GM21619 (cell line): ENCODE measurements around the gene TPST1.
A peak's percentile ranks its signal among the peaks of the same experiment; 100 is the strongest.
"Not testable (repeated sequence)": the region's sequence is repeated elsewhere in the genome, so short reads cannot be mapped to it uniquely, and the experiment has no call there.

Experiments
- ATAC-seq: cut with Tn5 transposase; IDR thresholded peaks from one replicate; pipeline ENCODE4 v1.9.1; 2021; ENCODE audit not compliant: unreplicated experiment

Gene TPST1

DNA sequence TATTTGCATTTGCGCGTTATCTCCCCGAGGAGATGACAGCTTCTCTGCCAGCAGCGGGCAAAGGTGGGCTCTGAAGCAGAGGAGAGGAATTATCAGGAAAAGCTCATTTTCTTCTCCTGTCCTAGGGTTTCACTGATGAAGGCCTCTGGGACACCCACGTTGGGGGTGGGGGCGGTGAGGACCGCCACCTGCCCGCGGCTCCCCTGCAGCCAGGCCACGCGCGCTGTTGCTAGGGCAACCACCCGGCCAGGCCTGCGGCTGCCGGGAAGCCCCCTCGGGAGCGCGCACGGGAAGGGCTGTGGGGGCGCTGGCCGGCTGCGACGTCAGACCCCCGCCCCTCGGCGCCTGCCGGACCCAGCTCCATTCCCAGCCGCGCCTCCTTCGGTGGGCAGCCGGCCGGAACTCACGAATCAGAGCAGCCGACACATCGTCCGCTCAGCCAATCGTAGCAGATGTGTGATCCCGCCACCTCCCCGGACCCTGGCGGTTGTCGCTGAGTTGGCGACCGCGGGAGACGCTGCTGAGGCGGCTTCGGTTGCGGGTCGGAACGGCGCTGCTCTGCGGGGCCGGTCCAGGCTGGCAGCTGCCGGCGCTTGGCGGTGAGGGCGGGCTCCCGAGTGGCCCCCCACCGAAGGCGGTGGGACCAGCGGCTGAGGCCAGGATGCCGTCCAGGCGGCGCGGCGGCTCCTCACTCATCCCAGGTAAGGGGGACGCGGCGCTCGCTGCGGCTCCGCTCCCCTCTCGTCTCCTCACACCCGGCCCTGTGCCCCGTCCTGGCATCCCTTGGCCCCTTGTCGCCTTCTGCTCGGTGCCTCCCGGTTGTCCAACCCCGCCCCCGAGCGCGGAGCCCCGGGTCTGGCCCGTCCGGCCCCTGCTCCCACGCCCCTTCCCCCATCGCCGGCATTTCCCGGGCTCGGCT, at the start of gene TPST1:
TSS of gene TPST1 (plus strand) at position 513 of the 919 bp plus-strand sequence. CDS start 35,092 bp downstream, outside the sequence.
- peak; percentile 94 for ATAC-seq

GRCh38 chr7:66156035-66156434, 49.1 kb upstream of the TPST1 start:
- ATAC-seq, result not testable (repeated sequence)

DNA sequence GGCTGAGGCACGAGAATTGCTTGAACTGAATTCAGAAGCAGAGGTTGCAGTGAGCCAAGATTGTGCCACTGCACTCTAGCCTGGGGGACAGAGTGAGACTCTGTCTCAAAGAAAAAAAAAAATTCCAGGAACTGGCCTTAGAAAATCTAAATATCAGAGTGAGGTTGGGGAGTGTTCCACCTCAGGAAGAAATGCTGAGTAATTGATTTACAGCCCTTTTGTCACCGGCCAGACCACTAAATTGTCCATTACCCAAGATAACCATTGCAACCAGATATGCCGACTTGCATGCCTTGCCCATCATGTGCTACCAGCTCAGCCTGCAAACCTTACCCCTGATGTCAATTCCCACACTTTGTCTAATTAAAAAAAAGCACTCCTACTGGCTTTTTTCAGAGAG, 48.1 kb upstream of the TPST1 start:
- ATAC-seq, result no peak

DNA sequence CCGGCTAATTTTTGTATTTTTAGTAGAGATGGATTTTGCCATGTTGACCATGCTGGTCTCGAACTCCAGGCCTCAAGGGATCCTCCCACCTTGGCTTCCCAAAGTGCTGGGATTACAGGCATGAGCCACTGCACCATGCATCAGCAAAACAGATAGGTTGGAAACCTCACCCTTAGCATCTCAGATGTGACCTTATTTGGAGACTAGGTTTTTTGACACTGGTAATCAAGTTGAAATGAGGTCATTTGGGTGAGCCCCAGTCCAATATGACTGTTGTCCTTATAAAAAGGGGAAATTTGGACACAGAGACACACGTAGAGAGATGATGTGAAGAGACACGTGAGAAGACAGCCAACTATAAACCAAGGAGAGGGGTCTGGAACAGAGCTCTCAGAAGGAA, 42.5 kb upstream of the TPST1 start:
- no peak for ATAC-seq

- ATAC-seq, result no peak
Observed at GRCh38 chr7:66163186-66163610, 41.9 kb upstream of the TPST1 start.

GRCh38 chr7:66164356-66164755, 40.8 kb upstream of the TPST1 start:
- no peak for ATAC-seq

DNA sequence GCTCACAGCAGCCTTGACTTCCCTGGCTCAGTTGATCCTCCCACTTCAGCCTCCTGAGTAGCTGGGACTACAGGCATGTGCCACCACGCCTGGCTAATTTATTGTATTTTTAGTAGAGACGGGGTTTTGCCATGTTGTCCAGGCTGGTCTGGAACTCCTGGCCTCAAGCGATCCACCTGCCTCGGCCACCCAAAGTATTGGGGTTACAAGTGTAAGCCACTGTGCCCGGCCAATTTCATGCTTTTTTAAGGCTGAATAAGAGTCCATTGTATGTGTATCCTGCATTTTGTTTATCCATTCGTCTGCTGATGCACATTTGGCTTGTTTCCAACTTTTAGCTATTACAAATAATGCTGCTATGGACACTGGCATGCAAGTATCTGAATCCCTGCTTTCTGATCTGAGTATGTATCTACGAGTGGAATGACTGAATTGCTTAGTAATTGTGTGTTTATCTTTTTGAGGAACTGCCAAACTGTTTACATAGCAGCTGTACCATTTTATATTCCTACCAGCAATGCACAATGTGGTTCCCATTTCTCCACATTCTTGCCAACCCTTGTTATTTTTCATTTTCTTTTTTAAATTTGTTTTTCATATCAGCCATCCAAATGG, 37.3 kb upstream of the TPST1 start:
- no peak for ATAC-seq

DNA sequence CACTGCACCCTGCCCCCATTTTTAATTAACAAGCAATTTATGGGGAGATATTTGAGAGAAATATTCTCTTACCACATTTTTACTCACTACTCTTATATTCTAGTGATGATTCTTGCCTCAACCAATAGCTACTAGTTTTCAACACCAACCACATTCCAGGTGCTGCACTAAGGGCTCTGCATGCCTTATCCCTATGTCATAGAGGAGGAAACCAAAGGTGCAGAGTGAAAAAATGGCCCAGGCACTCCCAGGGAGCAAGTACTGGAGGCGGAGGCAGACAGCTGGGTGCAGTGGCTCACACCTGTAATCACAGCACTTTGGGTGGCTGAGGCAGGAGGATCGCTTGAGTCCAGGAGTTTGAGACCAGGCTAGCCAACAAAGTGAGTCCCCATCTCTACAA, 35.5 kb upstream of the TPST1 start:
- no peak for ATAC-seq

DNA sequence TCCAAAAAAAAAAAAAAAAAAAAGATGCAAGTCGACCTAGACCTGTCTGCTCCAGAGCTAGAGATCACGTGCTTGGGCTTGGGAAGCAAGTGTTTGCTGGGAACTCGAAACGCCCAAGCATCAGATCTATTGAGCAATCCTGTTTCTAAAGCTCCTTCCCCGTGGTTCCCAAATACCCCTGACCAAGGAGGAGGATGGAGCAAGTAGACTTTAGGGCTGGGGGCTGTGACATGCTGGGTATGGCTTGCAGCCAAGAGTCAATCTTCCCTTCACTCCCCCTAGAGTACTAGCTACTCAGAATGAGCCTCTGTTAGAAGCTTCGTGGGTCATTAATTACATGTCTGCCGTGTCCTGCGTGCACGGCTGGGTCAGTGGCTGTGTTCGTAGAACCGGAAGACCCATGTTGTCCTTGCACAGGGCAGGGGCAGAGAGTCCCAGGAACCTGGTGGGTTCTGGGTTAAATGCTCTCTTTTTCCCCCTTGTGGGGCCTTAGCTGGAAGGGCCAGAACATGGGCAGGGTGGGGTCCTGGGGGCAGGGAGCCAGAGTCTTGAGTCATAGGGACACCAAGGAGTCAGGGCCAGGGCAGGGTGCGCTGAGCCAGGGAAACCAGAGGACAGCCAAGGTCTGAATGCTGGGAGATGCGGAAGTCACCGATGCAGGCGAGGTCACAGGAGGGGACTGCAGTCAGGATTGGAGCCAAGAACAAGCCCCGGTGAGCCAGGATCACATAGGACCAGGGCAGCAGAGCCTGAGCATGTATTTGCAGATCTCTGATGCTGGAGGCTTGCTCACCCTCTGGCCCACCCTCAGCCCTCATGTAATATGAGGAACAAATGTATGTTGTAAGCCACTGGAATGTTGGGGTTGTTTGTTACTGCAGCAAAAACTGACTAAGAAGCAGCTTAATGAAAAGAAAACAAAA, 34.6 kb upstream of the TPST1 start:
- no peak for ATAC-seq

GRCh38 chr7:66172536-66173401, 32.4 kb upstream of the TPST1 start:
- ATAC-seq, result not testable (repeated sequence)

- ATAC-seq, result no peak
Observed at GRCh38 chr7:66173856-66174255, 31.3 kb upstream of the TPST1 start.

DNA sequence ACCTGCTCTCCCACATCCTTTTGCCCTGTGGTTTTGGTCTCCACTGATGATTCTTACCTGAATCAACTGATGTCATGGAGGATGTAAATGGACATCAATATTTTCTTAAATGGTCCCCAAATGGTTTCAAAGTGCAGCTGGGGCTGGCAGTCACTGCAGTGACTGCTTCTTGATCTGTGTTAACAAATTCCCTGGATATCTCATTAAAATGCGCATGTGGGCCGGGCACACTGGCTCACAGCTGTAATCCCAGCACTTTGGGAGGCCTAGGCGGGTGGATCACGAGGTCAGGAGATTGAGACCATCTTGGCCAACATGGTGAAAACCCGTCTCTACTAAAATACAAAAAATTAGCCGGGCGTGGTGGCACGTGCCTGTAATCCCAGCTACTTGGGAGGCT, 30.1 kb upstream of the TPST1 start:
- not testable (repeated sequence) for ATAC-seq

DNA sequence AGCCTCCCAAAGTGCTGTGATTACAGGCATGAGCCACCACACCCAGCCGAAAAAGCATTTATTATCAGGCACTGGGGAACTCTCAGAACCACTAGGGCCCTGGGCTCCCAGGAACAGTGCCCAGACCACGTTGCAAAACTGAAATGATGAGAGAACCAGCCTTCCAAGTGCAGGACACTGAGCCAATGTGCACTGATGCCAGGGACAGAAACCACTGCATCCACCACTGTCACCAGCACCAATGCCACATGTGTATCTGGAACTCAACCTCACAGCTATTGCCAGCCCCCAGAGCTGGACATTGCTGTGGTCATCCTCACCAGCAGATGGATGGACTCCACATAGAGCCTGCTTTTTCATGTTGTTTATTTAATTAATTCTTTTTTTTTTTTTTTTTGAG, 28.2 kb upstream of the TPST1 start:
- ATAC-seq, result no peak

- ATAC-seq, result no peak
Observed at GRCh38 chr7:66178258-66178657, 26.9 kb upstream of the TPST1 start.

DNA sequence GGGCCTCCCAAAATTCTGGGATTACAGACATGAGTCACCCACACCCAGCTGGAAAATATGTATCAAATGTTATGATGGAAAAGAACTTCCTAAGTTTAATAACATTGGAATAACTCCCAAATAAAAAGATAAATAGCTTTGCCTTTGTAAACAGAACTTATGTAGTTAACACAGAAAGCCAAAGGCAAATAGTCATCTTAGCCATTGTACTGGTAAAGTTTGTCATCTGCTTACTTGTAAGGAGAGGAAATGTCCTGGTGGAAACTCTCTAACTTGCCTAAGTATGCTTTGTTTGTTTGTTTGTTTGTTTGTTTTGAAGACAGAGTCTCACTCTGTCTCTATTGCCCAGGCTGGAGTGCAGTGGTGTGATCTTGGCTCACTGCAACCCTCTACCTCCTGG, 23.8 kb upstream of the TPST1 start:
- ATAC-seq, result no peak

DNA sequence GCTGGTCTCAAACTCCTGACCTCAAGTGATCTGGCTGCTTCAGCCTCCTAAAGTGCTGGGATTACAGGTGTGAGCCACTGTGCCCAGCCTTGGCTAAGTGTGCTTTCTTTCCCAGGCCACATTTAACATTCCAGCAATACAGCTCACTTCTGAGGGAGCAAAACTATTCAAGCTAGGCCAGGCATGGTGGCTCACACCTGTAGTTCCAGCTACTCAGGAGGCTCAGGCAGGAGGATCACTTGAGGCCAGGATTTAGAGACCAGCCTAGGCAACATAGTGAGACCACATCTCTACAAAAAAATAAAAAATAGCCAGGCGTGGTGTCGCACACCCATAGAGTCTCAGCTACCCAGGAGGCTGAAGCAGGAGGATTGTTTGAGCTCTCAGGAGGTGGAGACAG, 23.3 kb upstream of the TPST1 start:
- no peak for ATAC-seq

DNA sequence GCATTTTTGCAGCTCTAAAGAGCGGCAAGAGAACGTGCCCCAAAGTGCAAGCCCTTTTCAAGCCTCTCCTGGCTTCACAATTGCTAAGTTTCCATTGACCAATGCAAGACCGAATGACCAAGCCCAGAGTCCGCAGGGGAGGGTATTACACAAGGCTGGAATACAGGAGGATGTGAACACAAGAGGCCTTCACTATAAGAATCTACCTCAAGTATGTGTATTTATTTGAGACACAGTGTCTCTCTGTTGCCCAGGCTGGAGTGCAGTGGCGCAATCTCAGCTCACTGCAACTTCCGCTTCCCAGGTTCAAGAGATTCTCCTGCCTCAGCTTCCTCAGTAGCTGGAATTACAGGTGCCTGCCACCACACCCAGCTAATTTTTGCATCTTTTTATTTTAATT, 22.2 kb upstream of the TPST1 start:
- no peak for ATAC-seq

GRCh38 chr7:66183700-66184099, 21.4 kb upstream of the TPST1 start:
- ATAC-seq, result no peak

DNA sequence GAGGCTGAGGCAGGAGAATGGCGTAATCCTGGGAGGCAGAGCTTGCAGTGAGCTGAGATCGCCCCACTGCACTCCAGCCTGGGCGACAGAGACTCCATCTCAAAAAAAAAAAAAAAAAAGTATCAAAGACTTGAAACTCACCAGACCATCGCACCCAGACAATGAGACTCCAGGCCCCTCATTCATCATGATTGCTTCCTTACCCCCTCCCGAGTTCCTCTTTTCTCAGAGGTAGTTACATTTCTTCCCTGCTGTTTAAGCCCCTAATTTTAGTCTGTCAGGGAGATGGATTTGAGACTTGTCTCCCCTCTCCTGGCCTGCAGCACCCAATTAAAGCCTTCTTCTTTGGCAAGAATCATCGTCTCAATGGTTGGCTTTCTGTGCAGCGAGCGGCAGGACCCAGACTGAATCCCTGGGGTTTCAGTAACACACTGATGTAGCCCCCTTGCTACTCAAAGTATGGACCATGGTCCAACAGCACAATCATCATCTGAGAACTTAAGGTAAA, 19.4 kb upstream of the TPST1 start:
- ATAC-seq, result no peak

GRCh38 chr7:66186991-66187390, 18.1 kb upstream of the TPST1 start:
- no peak for ATAC-seq
